ENCODE results near the gene GALNT2. TPM values are rescaled to one million over a fixed set of nuclear protein-coding genes. Genes with fewer than 3 reads are reported as not detected.

Gene GALNT2
- total and polyA plus RNA-seq, 10 donors = 7.9 to 44.8 (median 36.9) TPM

- intact Hi-C loops (cut with DNase I; ENCODE audit: low total_unique reads) = no loop called here
- Histone ChIP-seq H3K27me3 (replicated peaks in 1 of 7) (no peaks in the 10 kb centered on the region), H3K27ac (peak overlapping the region in 3 of 8 donors; percentile 1 to 79 (median 20)), H3K36me3 (peaks cover 0 to 62% (median 33%) of the 10 kb centered on the region in 6 donors), H3K9me3 (no peaks in the 10 kb centered on the region), H3K4me1 (peaks cover 17 to 53% (median 38%) of the 10 kb centered on the region in 6 donors), H3K4me3 (no peak overlapping the region)
- TF ChIP-seq CTCF (IDR thresholded peaks at IDR 0.05 in 8 of 11, conservative IDR thresholded peaks at IDR 0.05 in 3 of 11) = peak in 9 of 11 experiments; percentile 20 to 78 (median 42)
- TF ChIP-seq POLR2A (IDR thresholded peaks at IDR 0.05) = no peak
- peak; percentile 70 for DNase-seq
- WGBS, 5 donors = 84 to 88% (median 85%) methylated on average over 19 of the region's 19 CpGs
Observed at GRCh38 chr1:230268371-230269170, 201.5 kb downstream of the GALNT2 start.

- Histone ChIP-seq H3K27me3 (replicated peaks in 1 of 7) (no peaks in the 10 kb centered on the region), H3K4me3 (no peak overlapping the region), H3K9me3 (no peaks in the 10 kb centered on the region), H3K36me3 (peaks cover 0 to 57% (median 17%) of the 10 kb centered on the region in 6 donors), H3K4me1 (peaks cover 19 to 68% (median 49%) of the 10 kb centered on the region in 6 donors), H3K27ac (peak overlapping the region; percentile 28 to 83 (median 70))
- DNase-seq = peak; percentile 23
- TF ChIP-seq CTCF (IDR thresholded peaks at IDR 0.05 in 8 of 11, conservative IDR thresholded peaks at IDR 0.05 in 3 of 11) (no peak), POLR2A (IDR thresholded peaks at IDR 0.05) (no peak), POLR2AphosphoS5 (IDR thresholded peaks at IDR 0.05) (no peak)
- intact Hi-C loops (cut with DNase I; ENCODE audit: low total_unique reads) = no loop called here
- 68 to 86% (median 81%) methylated on average over 1 of the region's 1 CpG for WGBS, 5 donors
Observed at GRCh38 chr1:230270185-230270558, 203.1 kb downstream of the GALNT2 start.

- Histone ChIP-seq H3K4me3 (no peak overlapping the region), H3K4me1 (peaks cover 19 to 68% (median 49%) of the 10 kb centered on the region in 6 donors), H3K27me3 (replicated peaks in 1 of 7) (no peaks in the 10 kb centered on the region), H3K27ac (peak overlapping the region; percentile 28 to 83 (median 70)), H3K9me3 (no peaks in the 10 kb centered on the region), H3K36me3 (peaks cover 0 to 57% (median 14%) of the 10 kb centered on the region in 6 donors)
- intact Hi-C loops (cut with DNase I; ENCODE audit: low total_unique reads) = no loop called here
- peak; percentile 75 for DNase-seq
- TF ChIP-seq POLR2AphosphoS5 (IDR thresholded peaks at IDR 0.05) = peak in 1 of 3 donors; percentile 35
- no peak for TF ChIP-seq CTCF (IDR thresholded peaks at IDR 0.05 in 8 of 11, conservative IDR thresholded peaks at IDR 0.05 in 3 of 11)
- 11 to 25% (median 19%) methylated on average over 14 of the region's 14 CpGs for WGBS, 5 donors
Observed at GRCh38 chr1:230270559-230271281, 203.7 kb downstream of the GALNT2 start.

All from spleen (tissue), 11 donors.